Central memory CD8-positive, alpha-beta T cell (primary cell): ENCODE measurements around the gene RFX3.

Source experiments
- ATAC-seq: fragments of 150-1000 bp; cut with Tn5 transposase; replicated peaks from 2 replicates; pipeline ENCODE4 v1.10.0; 2022; ENCODE audit warnings: mild to moderate bottlenecking, moderate FRiP score, moderate number of reproducible peaks; ENCODE audit not compliant: poor library complexity, severe bottlenecking; ENCODE audit errors: extremely low read depth
- DNase-seq, 2 donors: peaks; one replicate each; pipeline ENCODE4 v3.0.0; 2021; ENCODE audit warnings: low spot score in 2 of 2
- H3K27ac Mint-ChIP-seq: one replicate; pipeline ENCODE4 v1.8.0; 2022; ENCODE audit warnings: low read depth, mild to moderate bottlenecking, moderate library complexity, mixed read lengths
- H3K27me3 Mint-ChIP-seq: one replicate; pipeline ENCODE4 v1.8.0; 2022; ENCODE audit warnings: mixed read lengths
- H3K36me3 Mint-ChIP-seq: one replicate; pipeline ENCODE4 v1.8.0; 2022; ENCODE audit warnings: mild to moderate bottlenecking, moderate library complexity, mixed read lengths; ENCODE audit not compliant: insufficient read depth
- H3K4me1 Mint-ChIP-seq: one replicate; pipeline ENCODE4 v1.8.0; 2022; ENCODE audit warnings: mixed read lengths
- H3K4me3 Mint-ChIP-seq: one replicate; pipeline ENCODE4 v1.8.0; 2022; ENCODE audit warnings: mild to moderate bottlenecking, moderate library complexity, mixed read lengths
- H3K9me3 Mint-ChIP-seq: one replicate; pipeline ENCODE4 v1.8.0; 2022; ENCODE audit warnings: mixed read lengths

Gene RFX3

GRCh38 chr9:3526165-3526996 lies 580 bp upstream of the RFX3 start:
- peak; percentile 86 to 88 for DNase-seq
- ATAC-seq: peak; percentile 57
- Mint-ChIP-seq H3K4me1 (peaks cover 69% of the 10 kb centered on the region), H3K9me3 (no peaks in the 10 kb centered on the region), H3K27ac (peak overlapping the region; percentile 98), H3K4me3 (peak overlapping the region; percentile 80), H3K27me3 (no peaks in the 10 kb centered on the region), H3K36me3 (peaks cover 43% of the 10 kb centered on the region)

GRCh38 chr9:3525096-3525835 lies 535 bp downstream of the RFX3 start:
- no peaks in the 10 kb centered on the region for H3K9me3 Mint-ChIP-seq
- H3K27me3 Mint-ChIP-seq: no peaks in the 10 kb centered on the region
- H3K27ac Mint-ChIP-seq: peak overlapping the region; percentile 98
- DNase-seq (no peak), ATAC-seq (no peak)
- peaks cover 68% of the 10 kb centered on the region for H3K4me1 Mint-ChIP-seq
- peak overlapping the region; percentile 80 for H3K4me3 Mint-ChIP-seq
- H3K36me3 Mint-ChIP-seq: peaks cover 41% of the 10 kb centered on the region

GRCh38 chr9:3521966-3522365 lies 3.8 kb downstream of the RFX3 start:
- no peak overlapping the region for H3K27ac Mint-ChIP-seq
- no peaks in the 10 kb centered on the region for H3K27me3 Mint-ChIP-seq
- ATAC-seq (no peak), DNase-seq (no peak)
- H3K4me3 Mint-ChIP-seq: no peak overlapping the region
- H3K36me3 Mint-ChIP-seq: peaks cover 30% of the 10 kb centered on the region
- peaks cover 41% of the 10 kb centered on the region for H3K4me1 Mint-ChIP-seq
- no peaks in the 10 kb centered on the region for H3K9me3 Mint-ChIP-seq

GRCh38 chr9:3520564-3520963 lies 5.2 kb downstream of the RFX3 start:
- Mint-ChIP-seq H3K36me3 (peaks cover 16% of the 10 kb centered on the region), H3K4me3 (no peak overlapping the region), H3K27ac (no peak overlapping the region), H3K9me3 (no peaks in the 10 kb centered on the region), H3K27me3 (no peaks in the 10 kb centered on the region), H3K4me1 (peaks cover 31% of the 10 kb centered on the region)
- ATAC-seq (no peak), DNase-seq (no peak)

- H3K4me3 Mint-ChIP-seq: no peak overlapping the region
- no peak for DNase-seq
- peaks cover 4% of the 10 kb centered on the region for H3K36me3 Mint-ChIP-seq
- H3K27ac Mint-ChIP-seq: no peak overlapping the region
- peaks cover 27% of the 10 kb centered on the region for H3K4me1 Mint-ChIP-seq
- H3K27me3 Mint-ChIP-seq: no peaks in the 10 kb centered on the region
- no peaks in the 10 kb centered on the region for H3K9me3 Mint-ChIP-seq
- ATAC-seq: no peak
These were observed 8.3 kb downstream of the RFX3 start for GRCh38 chr9:3517377-3518048.

- no peak overlapping the region for H3K4me3 Mint-ChIP-seq
- peaks cover 4% of the 10 kb centered on the region for H3K36me3 Mint-ChIP-seq
- H3K27ac Mint-ChIP-seq: no peak overlapping the region
- no peak for ATAC-seq
- no peak for DNase-seq
- peaks cover 24% of the 10 kb centered on the region for H3K4me1 Mint-ChIP-seq
- H3K9me3 Mint-ChIP-seq: no peaks in the 10 kb centered on the region
- no peaks in the 10 kb centered on the region for H3K27me3 Mint-ChIP-seq
These were observed 9.0 kb downstream of the RFX3 start for GRCh38 chr9:3516667-3517330.

GRCh38 chr9:3515405-3515804 lies 10.4 kb downstream of the RFX3 start:
- H3K27me3 Mint-ChIP-seq: no peaks in the 10 kb centered on the region
- no peak overlapping the region for H3K27ac Mint-ChIP-seq
- peaks cover 4% of the 10 kb centered on the region for H3K36me3 Mint-ChIP-seq
- no peak overlapping the region for H3K4me3 Mint-ChIP-seq
- DNase-seq (no peak), ATAC-seq (no peak)
- H3K4me1 Mint-ChIP-seq: peaks cover 30% of the 10 kb centered on the region
- no peaks in the 10 kb centered on the region for H3K9me3 Mint-ChIP-seq

GRCh38 chr9:3514786-3515185 lies 11.0 kb downstream of the RFX3 start:
- H3K9me3 Mint-ChIP-seq: no peaks in the 10 kb centered on the region
- H3K27me3 Mint-ChIP-seq: no peaks in the 10 kb centered on the region

GRCh38 chr9:3513265-3513818 lies 12.5 kb downstream of the RFX3 start:
- no peak for DNase-seq
- Mint-ChIP-seq H3K9me3 (no peaks in the 10 kb centered on the region), H3K27ac (peak overlapping the region; percentile 33), H3K4me1 (peaks cover 37% of the 10 kb centered on the region), H3K27me3 (no peaks in the 10 kb centered on the region), H3K36me3 (peaks cover 9% of the 10 kb centered on the region), H3K4me3 (no peak overlapping the region)
- no peak for ATAC-seq

More at GRCh38 chr9:3514786-3515185, 11.0 kb downstream of the RFX3 start:
- ATAC-seq (no peak), DNase-seq (no peak)
- Mint-ChIP-seq H3K4me1 (peaks cover 30% of the 10 kb centered on the region), H3K27ac (no peak overlapping the region), H3K36me3 (peaks cover 4% of the 10 kb centered on the region), H3K4me3 (no peak overlapping the region)

GRCh38 chr9:3511551-3511950 lies 14.2 kb downstream of the RFX3 start:
- no peak for DNase-seq
- no peaks in the 10 kb centered on the region for H3K9me3 Mint-ChIP-seq
- no peaks in the 10 kb centered on the region for H3K27me3 Mint-ChIP-seq
- peaks cover 45% of the 10 kb centered on the region for H3K4me1 Mint-ChIP-seq
- peaks cover 10% of the 10 kb centered on the region for H3K36me3 Mint-ChIP-seq
- no peak overlapping the region for H3K27ac Mint-ChIP-seq
- ATAC-seq: no peak
- H3K4me3 Mint-ChIP-seq: no peak overlapping the region

- Mint-ChIP-seq H3K36me3 (peaks cover 10% of the 10 kb centered on the region), H3K4me1 (peaks cover 45% of the 10 kb centered on the region), H3K27me3 (no peaks in the 10 kb centered on the region), H3K9me3 (no peaks in the 10 kb centered on the region), H3K27ac (no peak overlapping the region), H3K4me3 (no peak overlapping the region)
- DNase-seq (no peak), ATAC-seq (no peak)
These were observed 15.0 kb downstream of the RFX3 start for GRCh38 chr9:3510796-3511195.

- H3K36me3 Mint-ChIP-seq: peaks cover 7% of the 10 kb centered on the region
- H3K27ac Mint-ChIP-seq: no peak overlapping the region
- no peak for DNase-seq
- no peaks in the 10 kb centered on the region for H3K27me3 Mint-ChIP-seq
- H3K9me3 Mint-ChIP-seq: no peaks in the 10 kb centered on the region
- ATAC-seq: no peak
- peaks cover 40% of the 10 kb centered on the region for H3K4me1 Mint-ChIP-seq
- no peak overlapping the region for H3K4me3 Mint-ChIP-seq
These were observed 15.9 kb downstream of the RFX3 start for GRCh38 chr9:3509926-3510325.
